GM10266 (cell line): ENCODE data around the gene RPRM.

ENCODE experiments used
- DNase-seq: peaks from one replicate; pipeline ENCODE4 v3.0.0; 2012; ENCODE audit errors: extremely low spot score
- CTCF ChIP-seq: IDR thresholded peaks from 2 replicates; pipeline ENCODE4 v1.5.1; 2012; ENCODE audit warnings: mild to moderate bottlenecking, low read depth; ENCODE audit not compliant: control insufficient read depth, insufficient read depth; ENCODE audit errors: missing control alignments

RPRM gene

GRCh38 chr2:153476491-153476815, 2.1 kb downstream of the RPRM start:
- no peak for TF ChIP-seq CTCF
- DNase-seq: no peak

GRCh38 chr2:153474876-153475435, 3.6 kb downstream of the RPRM start:
- TF ChIP-seq CTCF: no peak
- no peak for DNase-seq

GRCh38 chr2:153474407-153474806, 4.2 kb downstream of the RPRM start:
- TF ChIP-seq CTCF: no peak

GRCh38 chr2:153470867-153471266, 7.7 kb downstream of the RPRM start:
- no peak for TF ChIP-seq CTCF

More at GRCh38 chr2:153474407-153474806, 4.2 kb downstream of the RPRM start:
- no peak for DNase-seq

GRCh38 chr2:153464395-153464794, 14.2 kb downstream of the RPRM start:
- DNase-seq: no peak
- TF ChIP-seq CTCF: no peak

More at GRCh38 chr2:153470867-153471266, 7.7 kb downstream of the RPRM start:
- no peak for DNase-seq

- no peak for DNase-seq
- TF ChIP-seq CTCF: no peak
Measured at GRCh38 chr2:153462338-153462859, 16.2 kb downstream of the RPRM start.

- TF ChIP-seq CTCF: no peak
- no peak for DNase-seq
Measured at GRCh38 chr2:153461453-153461852, 17.1 kb downstream of the RPRM start.
